Limb (tissue), 2 donors: ENCODE measurements around the gene GRB2.
A peak's percentile ranks its signal among the peaks of the same experiment; 100 is the strongest.
"Not testable (repeated sequence)": the region's sequence is repeated elsewhere in the genome, so short reads cannot be mapped to it uniquely, and the experiment has no call there.

Source experiments
- DNase-seq, 2 donors: peaks; one replicate each; pipeline ENCODE4 v3.0.0-alpha.2; 2016; ENCODE audit errors: extremely low spot score in 2 of 2

GRB2 gene

GRCh38 chr17:75388476-75389030 lies 16.9 kb downstream of the GRB2 start:
- no peak for DNase-seq

- DNase-seq: no peak
These were observed 17.7 kb downstream of the GRB2 start for GRCh38 chr17:75387771-75388170.

GRCh38 chr17:75386430-75386829 lies 19.0 kb downstream of the GRB2 start:
- DNase-seq: no peak

GRCh38 chr17:75384751-75385150 lies 20.7 kb downstream of the GRB2 start:
- DNase-seq: no peak

GRCh38 chr17:75383842-75384195 lies 21.7 kb downstream of the GRB2 start:
- no peak for DNase-seq

GRCh38 chr17:75380750-75381149 lies 24.7 kb downstream of the GRB2 start:
- DNase-seq: no peak

GRCh38 chr17:75380315-75380714 lies 25.2 kb downstream of the GRB2 start:
- no peak for DNase-seq

- not testable (repeated sequence) for DNase-seq
These were observed 26.1 kb downstream of the GRB2 start for GRCh38 chr17:75379426-75379825.

GRCh38 chr17:75373280-75373679 lies 32.2 kb downstream of the GRB2 start:
- no peak for DNase-seq

- no peak for DNase-seq
These were observed 33.5 kb downstream of the GRB2 start for GRCh38 chr17:75371981-75372380.

- DNase-seq: no peak
These were observed 34.1 kb downstream of the GRB2 start for GRCh38 chr17:75371339-75371738.

GRCh38 chr17:75370286-75370915 lies 35.1 kb downstream of the GRB2 start:
- peak in 1 of 2 donors; percentile 29 for DNase-seq

- not testable (repeated sequence) for DNase-seq
These were observed 37.4 kb downstream of the GRB2 start for GRCh38 chr17:75367838-75368789.

- no peak for DNase-seq
These were observed 38.2 kb downstream of the GRB2 start for GRCh38 chr17:75367312-75367711.

GRCh38 chr17:75366432-75366831 lies 39.0 kb downstream of the GRB2 start:
- DNase-seq: no peak

GRCh38 chr17:75365931-75366275 lies 39.6 kb downstream of the GRB2 start:
- no peak for DNase-seq

GRCh38 chr17:75365009-75365930 lies 40.2 kb downstream of the GRB2 start:
- DNase-seq: no peak

- DNase-seq: no peak
These were observed 41.4 kb downstream of the GRB2 start for GRCh38 chr17:75364078-75364477.

- DNase-seq: no peak
These were observed 43.5 kb downstream of the GRB2 start for GRCh38 chr17:75361996-75362395.

- DNase-seq: no peak
These were observed 44.1 kb downstream of the GRB2 start for GRCh38 chr17:75361344-75361743.

GRCh38 chr17:75356260-75356937 lies 49.1 kb downstream of the GRB2 start:
- no peak for DNase-seq
